Measurements from ENCODE around the gene HOXD1. TPM values are rescaled to one million over a fixed set of nuclear protein-coding genes. Genes with fewer than 3 reads are reported as not detected.
A peak's percentile ranks its signal among the peaks of the same experiment; 100 is the strongest.

HOXD1 gene
- total and polyA plus RNA-seq, 11 donors: 0.08 to 0.51 (median 0.19) TPM; not detected in 6

DNA sequence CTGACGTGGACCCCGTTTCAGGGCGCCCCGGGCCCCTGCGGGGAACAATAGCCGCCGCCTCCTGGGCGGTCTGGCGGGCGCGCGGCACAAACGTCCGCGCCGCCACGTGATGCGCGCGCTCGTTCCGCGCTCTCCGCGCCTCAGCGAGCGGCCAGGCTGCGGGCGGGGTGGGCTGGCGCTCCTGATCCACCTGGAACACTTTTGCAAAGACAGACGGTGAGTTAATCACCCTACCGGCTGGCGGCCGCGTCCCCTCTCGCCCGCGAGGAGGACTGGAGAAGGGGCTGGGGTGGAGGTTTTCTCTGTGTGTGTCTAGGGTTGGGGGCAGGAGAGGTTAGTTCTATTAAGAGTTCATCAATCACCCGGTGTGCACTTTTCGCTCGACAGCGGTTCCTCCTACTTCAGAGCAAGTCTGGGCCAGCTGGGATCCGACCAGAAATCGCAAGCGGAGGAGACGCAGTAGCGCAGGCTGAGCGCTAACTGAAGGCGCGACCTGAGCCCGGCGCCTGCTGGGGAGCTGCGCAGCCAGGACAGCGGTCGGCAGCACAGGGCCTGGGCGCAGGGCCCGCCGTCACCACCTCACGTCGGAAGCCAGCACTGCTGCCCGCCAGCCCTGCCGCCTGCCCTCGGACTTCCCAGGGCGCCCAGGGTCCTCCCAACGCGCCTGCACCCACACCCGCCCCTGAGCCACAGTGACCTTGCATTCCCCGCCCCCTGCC is 10.3 kb upstream of the HOXD1 start:
- ATAC-seq (peak in 3 of 4 donors; percentile 29 to 59 (median 48)), DNase-seq (peak in 1 of 5 donors; percentile 66)
- intact Hi-C loops (cut with DNase I): loop anchor here in 2 of 10 donors (5.0 to 10.0 kb wide), 2 partner anchors 36 to 87 kb away; partner anchors contain the start of gene MTX2 (in 1 of the 2)
- no peaks in the 10 kb centered on the region for H3K9me3 ChIP-seq
- peak overlapping the region in 11 of 12 donors; percentile 5 to 54 (median 40) for H3K4me3 ChIP-seq
- TF ChIP-seq, protein P1, sequence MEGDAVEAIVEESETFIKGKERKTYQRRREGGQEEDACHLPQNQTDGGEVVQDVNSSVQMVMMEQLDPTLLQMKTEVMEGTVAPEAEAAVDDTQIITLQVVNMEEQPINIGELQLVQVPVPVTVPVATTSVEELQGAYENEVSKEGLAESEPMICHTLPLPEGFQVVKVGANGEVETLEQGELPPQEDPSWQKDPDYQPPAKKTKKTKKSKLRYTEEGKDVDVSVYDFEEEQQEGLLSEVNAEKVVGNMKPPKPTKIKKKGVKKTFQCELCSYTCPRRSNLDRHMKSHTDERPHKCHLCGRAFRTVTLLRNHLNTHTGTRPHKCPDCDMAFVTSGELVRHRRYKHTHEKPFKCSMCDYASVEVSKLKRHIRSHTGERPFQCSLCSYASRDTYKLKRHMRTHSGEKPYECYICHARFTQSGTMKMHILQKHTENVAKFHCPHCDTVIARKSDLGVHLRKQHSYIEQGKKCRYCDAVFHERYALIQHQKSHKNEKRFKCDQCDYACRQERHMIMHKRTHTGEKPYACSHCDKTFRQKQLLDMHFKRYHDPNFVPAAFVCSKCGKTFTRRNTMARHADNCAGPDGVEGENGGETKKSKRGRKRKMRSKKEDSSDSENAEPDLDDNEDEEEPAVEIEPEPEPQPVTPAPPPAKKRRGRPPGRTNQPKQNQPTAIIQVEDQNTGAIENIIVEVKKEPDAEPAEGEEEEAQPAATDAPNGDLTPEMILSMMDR (IDR thresholded peaks at IDR 0.05): no peak
- TF ChIP-seq POLR2A (IDR thresholded peaks at IDR 0.05): no peak
- peaks cover 0 to 19% (median 0%) of the 10 kb centered on the region in 12 donors for H3K4me1 ChIP-seq
- H3K27ac ChIP-seq: peak overlapping the region in 4 of 12 donors; percentile 8 to 83 (median 69)
- WGBS, 4 donors: 1 to 9% (median 3%) methylated on average over 17 to 68 of the region's 68 CpGs
- no peaks in the 10 kb centered on the region for H3K36me3 ChIP-seq
- H3K27me3 ChIP-seq: peaks cover 35 to 100% (median 70%) of the 10 kb centered on the region in 9 donors

- Histone ChIP-seq H3K27ac (peak overlapping the region in 3 of 12 donors; percentile 62 to 83 (median 76)), H3K27me3 (peaks cover 29 to 99% (median 64%) of the 10 kb centered on the region in 9 donors)
These were observed 9.6 kb upstream of the HOXD1 start for GRCh38 chr2:176178757-176179295.

GRCh38 chr2:176181551-176181950 is 6.9 kb upstream of the HOXD1 start:
- 71 to 81% (median 74%) methylated on average over 3 of the region's 3 CpGs for WGBS, 4 donors
- H3K9me3 ChIP-seq: no peaks in the 10 kb centered on the region
- TF ChIP-seq, protein P1 (IDR thresholded peaks at IDR 0.05): no peak
- TF ChIP-seq POLR2A (IDR thresholded peaks at IDR 0.05): no peak
- no peak overlapping the region for H3K4me3 ChIP-seq
- intact Hi-C loops (cut with DNase I): no loop called here
- H3K27ac ChIP-seq: no peak overlapping the region
- ATAC-seq: no peak
- peaks cover 15 to 98% (median 53%) of the 10 kb centered on the region in 9 donors for H3K27me3 ChIP-seq
- peaks cover 0 to 10% (median 0%) of the 10 kb centered on the region in 12 donors for H3K4me1 ChIP-seq
- H3K36me3 ChIP-seq: no peaks in the 10 kb centered on the region
- DNase-seq: no peak

More at GRCh38 chr2:176178757-176179295, 9.6 kb upstream of the HOXD1 start:
- TF ChIP-seq, protein P1 (IDR thresholded peaks at IDR 0.05): no peak
- no peak for TF ChIP-seq POLR2A (IDR thresholded peaks at IDR 0.05)
- H3K9me3 ChIP-seq: no peaks in the 10 kb centered on the region
- ATAC-seq (peak in 1 of 4 donors; percentile 24), DNase-seq (no peak)
- peak overlapping the region in 9 of 12 donors; percentile 32 to 54 (median 40) for H3K4me3 ChIP-seq
- no peaks in the 10 kb centered on the region for H3K36me3 ChIP-seq
- intact Hi-C loops (cut with DNase I): loop anchor here in 2 of 10 donors (5.0 to 10.0 kb wide), 2 partner anchors 37 to 86 kb away; partner anchors contain the start of gene MTX2 (in 1 of the 2)
- WGBS, 4 donors: 19 to 26% (median 20%) methylated on average over 7 of the region's 7 CpGs
- peaks cover 0 to 19% (median 0%) of the 10 kb centered on the region in 12 donors for H3K4me1 ChIP-seq

DNA sequence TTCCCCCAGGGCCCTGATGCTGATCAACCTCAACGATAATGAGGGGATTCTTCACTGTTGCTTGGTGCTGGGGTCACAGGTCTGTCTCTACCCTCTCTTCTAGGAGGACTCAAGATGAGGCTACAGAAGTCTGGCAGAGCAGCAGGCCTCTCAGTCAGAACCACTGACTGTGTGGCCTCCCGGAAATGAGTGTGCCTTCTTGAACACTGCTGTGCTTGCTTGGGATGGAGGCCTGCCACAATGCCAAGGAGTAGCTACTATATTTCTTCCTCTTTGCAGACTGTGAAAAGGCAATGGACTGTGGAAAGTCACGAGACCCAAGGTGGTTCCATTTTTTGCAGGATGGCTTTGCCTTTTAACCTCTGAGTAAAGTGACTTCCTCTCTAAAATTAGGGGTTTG is 5.8 kb upstream of the HOXD1 start:
- H3K27ac ChIP-seq: no peak overlapping the region
- H3K27me3 ChIP-seq: peaks cover 13 to 98% (median 54%) of the 10 kb centered on the region in 9 donors
- H3K4me3 ChIP-seq: no peak overlapping the region
- no peaks in the 10 kb centered on the region for H3K36me3 ChIP-seq
- whole genome bisulfite sequencing, 4 donors: 84 to 90% (median 87%) methylated on average over 3 of the region's 3 CpGs
- TF ChIP-seq POLR2A (IDR thresholded peaks at IDR 0.05): no peak
- TF ChIP-seq, protein P1 (IDR thresholded peaks at IDR 0.05): no peak
- no peak for DNase-seq
- intact Hi-C loops (cut with DNase I): no loop called here
- no peak for ATAC-seq
- peaks cover 0 to 13% (median 2%) of the 10 kb centered on the region in 12 donors for H3K4me1 ChIP-seq
- no peaks in the 10 kb centered on the region for H3K9me3 ChIP-seq
